Liver (tissue), 9 donors: Measurements from ENCODE around the gene RAVER2. TPM values are rescaled to one million over a fixed set of nuclear protein-coding genes. Genes with fewer than 3 reads are reported as not detected.

Source experiments
- DNase-seq: peaks from one replicate; pipeline ENCODE4 v3.0.0-alpha.2; 2017; ENCODE audit warnings: low spot score
- H3K27ac ChIP-seq, 2 donors: one replicate each; pipeline ENCODE4 v1.7.0; 2013; ENCODE audit warnings: inconsistent platforms in 2 of 2, low read length in 2 of 2, control low read depth in 1 of 2, low read depth in 1 of 2, mild to moderate bottlenecking in 1 of 2
- H3K27me3 ChIP-seq, 4 donors: one replicate each; pipeline versions ENCODE4 v1.6.1 to v1.7.0; 2013; ENCODE audit warnings: low read length in 3 of 4, inconsistent platforms in 1 of 4, mild to moderate bottlenecking in 1 of 4, moderate library complexity in 1 of 4; ENCODE audit not compliant: control insufficient read depth in 4 of 4, insufficient read depth in 4 of 4
- H3K36me3 ChIP-seq, 4 donors: one replicate each; pipeline versions ENCODE4 v1.6.1 to v1.7.0; 2013; ENCODE audit warnings: low read length in 3 of 4, mild to moderate bottlenecking in 3 of 4, low read depth in 1 of 4, moderate library complexity in 1 of 4; ENCODE audit not compliant: control insufficient read depth in 4 of 4, insufficient read depth in 3 of 4
- H3K4me1 ChIP-seq, 4 donors: one replicate each; pipeline versions ENCODE4 v1.6.1 to v1.7.0; 2013; ENCODE audit warnings: low read length in 3 of 4, mild to moderate bottlenecking in 3 of 4, moderate library complexity in 1 of 4; ENCODE audit not compliant: control insufficient read depth in 4 of 4, insufficient read depth in 4 of 4
- H3K4me3 ChIP-seq, 3 donors: one replicate each; pipeline versions ENCODE4 v1.6.1 to v1.7.0; 2013; ENCODE audit warnings: low read length in 3 of 3, control low read depth in 1 of 3, low read depth in 1 of 3, mild to moderate bottlenecking in 1 of 3
- H3K9ac ChIP-seq, 2 donors: one replicate each; pipeline ENCODE4 v1.7.0; 2013; ENCODE audit warnings: low read length in 2 of 2, mild to moderate bottlenecking in 2 of 2, moderate library complexity in 2 of 2, control low read depth in 1 of 2, low read depth in 1 of 2
- H3K9me3 ChIP-seq, 4 donors: one replicate each; pipeline versions ENCODE4 v1.6.1 to v1.7.0; 2013; ENCODE audit warnings: low read length in 3 of 4; ENCODE audit not compliant: control insufficient read depth in 4 of 4
- ATF3 ChIP-seq: IDR thresholded peaks from 2 replicates; pipeline ENCODE4 v1.6.1; 2016; ENCODE audit warnings: antibody characterized with exemption
- CTCF ChIP-seq: fragments of 150-350 bp; IDR thresholded peaks from 2 replicates; pipeline ENCODE4 v1.5.1; 2017; ENCODE audit warnings: improper control_type of control experiment, low read depth, low read length; ENCODE audit not compliant: missing input control
- EGR1 ChIP-seq, 2 donors: IDR thresholded peaks; 2 replicates each; pipeline ENCODE4 v1.6.1; 2016 to 2018; ENCODE audit warnings: antibody characterized with exemption in 2 of 2, low read depth in 2 of 2
- FOXA1 ChIP-seq: IDR thresholded peaks from 2 replicates; pipeline ENCODE4 v1.6.1; 2016; ENCODE audit warnings: antibody characterized with exemption
- FOXA2 ChIP-seq: IDR thresholded peaks from 2 replicates; pipeline ENCODE4 v1.6.1; 2016; ENCODE audit warnings: antibody characterized with exemption
- GABPA ChIP-seq, 2 donors: IDR thresholded peaks in 1 of 2; conservative IDR thresholded peaks in 1 of 2; 2 replicates each; pipeline ENCODE4 v1.6.1; 2016; ENCODE audit warnings: antibody characterized with exemption in 2 of 2, mild to moderate bottlenecking in 1 of 2, moderate library complexity in 1 of 2
- HNF4A ChIP-seq, 2 donors: conservative IDR thresholded peaks; 2 replicates each; pipeline ENCODE4 v1.6.1; 2016; ENCODE audit warnings: antibody characterized with exemption in 2 of 2, mild to moderate bottlenecking in 2 of 2
- HNF4G ChIP-seq: IDR thresholded peaks from 2 replicates; pipeline ENCODE4 v1.6.1; 2016; ENCODE audit warnings: antibody characterized with exemption
- JUND ChIP-seq, 2 donors: IDR thresholded peaks; 2 replicates each; pipeline ENCODE4 v1.6.1; 2016; ENCODE audit warnings: antibody characterized with exemption in 2 of 2
- MAX ChIP-seq: IDR thresholded peaks from 2 replicates; pipeline ENCODE4 v1.6.1; 2016; ENCODE audit warnings: antibody characterized with exemption
- NR2F2 ChIP-seq: IDR thresholded peaks from 2 replicates; pipeline ENCODE4 v1.6.1; 2016; ENCODE audit warnings: antibody characterized with exemption
- RAD21 ChIP-seq, 2 donors: IDR thresholded peaks; 2 replicates each; pipeline ENCODE4 v1.6.1; 2016; ENCODE audit warnings: antibody characterized with exemption in 2 of 2, mild to moderate bottlenecking in 2 of 2
- REST ChIP-seq: IDR thresholded peaks from 2 replicates; pipeline ENCODE4 v1.6.1; 2016; ENCODE audit warnings: antibody characterized with exemption, mild to moderate bottlenecking
- SP1 ChIP-seq: IDR thresholded peaks from 2 replicates; pipeline ENCODE4 v1.6.1; 2018; ENCODE audit warnings: antibody characterized with exemption, mild to moderate bottlenecking
- TAF1 ChIP-seq: conservative IDR thresholded peaks from 2 replicates; pipeline ENCODE4 v1.6.1; 2016; ENCODE audit warnings: antibody characterized with exemption, mild to moderate bottlenecking
- YY1 ChIP-seq: IDR thresholded peaks from 2 replicates; pipeline ENCODE4 v1.6.1; 2016; ENCODE audit warnings: antibody characterized with exemption, mild to moderate bottlenecking
- ZBTB33 ChIP-seq: IDR thresholded peaks from 2 replicates; pipeline ENCODE4 v1.6.1; 2016; ENCODE audit warnings: antibody characterized with exemption
- WGBS: extraction: QIAGEN DNeasy Blood & Tissue Kit; methylation state at CpG from one replicate; pipeline ENCODE4 v1.1.7; 2013; 5-methylcytosine and 5-hydroxymethylcytosine counted together
- polyA plus RNA-seq, 2 donors: library from polyadenylated mRNA; stranded (reverse) in 1 of 2; unstranded in 1 of 2; fragments of 200-250 nt in 1 of 2; fragments of >200 nt in 1 of 2; fragmentation: Nextera tagmentation in 1 of 2; extraction: Ambion mirVana in 1 of 2; gene quantifications; one replicate each; pipeline versions ENCODE4 v1.2.1 to v1.2.3, GENCODE V29; 2013 to 2015
- total RNA-seq, 2 donors: library from RNA; depleted of rRNA; stranded (reverse); fragments of >200 nt; gene quantifications; one replicate each; pipeline ENCODE4 v1.2.3, GENCODE V29; 2014
- donor health status: healthy.
- donor health status: healthy.
- donor health status: healthy.
- donor health status: healthy.
- donor health status: healthy.

Gene RAVER2
- total and polyA plus RNA-seq, 4 donors = 0.40 to 6.7 (median 0.96) TPM

GRCh38 chr1:64836802-64837201, 91.9 kb downstream of the RAVER2 start:
- DNase-seq = no peak
- H3K27ac ChIP-seq = no peak overlapping the region
- H3K9ac ChIP-seq = no peak overlapping the region
- H3K4me3 ChIP-seq = no peak overlapping the region
- no peaks in the 10 kb centered on the region for H3K4me1 ChIP-seq
- WGBS = 92% methylated on average over 8 of the region's 8 CpGs
- no peak for TF ChIP-seq FOXA1
- TF ChIP-seq RAD21 (IDR thresholded peaks at IDR 0.05) = no peak
- TF ChIP-seq NR2F2 = no peak
- TF ChIP-seq YY1 = no peak
- TF ChIP-seq CTCF = no peak
- TF ChIP-seq JUND (IDR thresholded peaks at IDR 0.05) = no peak
- TF ChIP-seq GABPA (IDR thresholded peaks at IDR 0.05 in 1 of 2, conservative IDR thresholded peaks at IDR 0.05 in 1 of 2) = no peak
- no peak for TF ChIP-seq EGR1 (IDR thresholded peaks at IDR 0.05; ENCODE audit: low read depth in 2 of 2)
- TF ChIP-seq FOXA2 = no peak
- TF ChIP-seq REST = no peak
- TF ChIP-seq MAX = no peak
- no peak for TF ChIP-seq ATF3
- TF ChIP-seq HNF4G = no peak
- no peak for TF ChIP-seq HNF4A (conservative IDR thresholded peaks at IDR 0.05)
- no peak for TF ChIP-seq TAF1
- TF ChIP-seq SP1 = no peak
- H3K27me3 ChIP-seq = no peaks in the 10 kb centered on the region
- peaks cover 17 to 87% (median 77%) of the 10 kb centered on the region in 4 donors for H3K36me3 ChIP-seq
- no peaks in the 10 kb centered on the region for H3K9me3 ChIP-seq

- DNase-seq = no peak
- Histone ChIP-seq H3K4me1 (no peaks in the 10 kb centered on the region), H3K9me3 (no peaks in the 10 kb centered on the region), H3K27me3 (no peaks in the 10 kb centered on the region), H3K27ac (no peak overlapping the region), H3K36me3 (peaks cover 15 to 87% (median 74%) of the 10 kb centered on the region in 4 donors), H3K9ac (no peak overlapping the region), H3K4me3 (no peak overlapping the region)
- WGBS = 92% methylated on average over 7 of the region's 7 CpGs
- no peak for TF ChIP-seq JUND (IDR thresholded peaks at IDR 0.05)
- no peak for TF ChIP-seq ZBTB33
- no peak for TF ChIP-seq GABPA (IDR thresholded peaks at IDR 0.05 in 1 of 2, conservative IDR thresholded peaks at IDR 0.05 in 1 of 2)
- no peak for TF ChIP-seq CTCF
- no peak for TF ChIP-seq MAX
- no peak for TF ChIP-seq RAD21 (IDR thresholded peaks at IDR 0.05)
- TF ChIP-seq FOXA1 = no peak
- no peak for TF ChIP-seq REST
- no peak for TF ChIP-seq EGR1 (IDR thresholded peaks at IDR 0.05; ENCODE audit: low read depth in 2 of 2)
- TF ChIP-seq SP1 = no peak
- no peak for TF ChIP-seq NR2F2
- no peak for TF ChIP-seq HNF4A (conservative IDR thresholded peaks at IDR 0.05)
- no peak for TF ChIP-seq TAF1
Observed at GRCh38 chr1:64838486-64838885, 93.6 kb downstream of the RAVER2 start.
